ENCODE measurements around the gene FREY1.
A peak's percentile ranks its signal among the peaks of the same experiment; 100 is the strongest.

The FREY1 gene

DNA sequence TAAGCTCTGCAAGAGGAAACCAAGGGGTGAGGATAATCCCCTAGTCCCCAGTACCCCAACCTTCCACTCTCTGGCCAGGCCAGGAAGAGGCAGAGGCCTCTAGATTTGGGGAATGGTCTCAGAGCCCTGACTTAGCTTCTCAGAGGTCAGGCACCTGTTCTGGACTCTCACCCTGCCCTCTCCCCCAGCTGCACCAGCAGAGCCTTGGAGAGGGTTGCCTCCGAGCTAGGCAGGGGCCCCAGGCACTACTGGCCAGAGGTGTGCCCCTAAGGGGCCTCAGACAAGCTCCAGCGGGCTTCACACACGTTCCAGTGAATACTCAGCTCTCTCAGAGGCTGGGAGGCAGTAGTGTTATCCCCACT is 8.0 kb downstream of the FREY1 start:
- peak overlapping the region; percentile 61 for H3K4me3 Mint-ChIP-seq
- H3K27ac Mint-ChIP-seq: no peak overlapping the region
- no peak for DNase-seq
- H3K9me3 Mint-ChIP-seq: no peaks in the 10 kb centered on the region
- H3K36me3 Mint-ChIP-seq (ENCODE audit: low read depth): no peaks in the 10 kb centered on the region
- H3K4me1 Mint-ChIP-seq (ENCODE audit: low read depth): peaks cover 6% of the 10 kb centered on the region
- H3K27me3 Mint-ChIP-seq: peaks cover 52% of the 10 kb centered on the region

DNA sequence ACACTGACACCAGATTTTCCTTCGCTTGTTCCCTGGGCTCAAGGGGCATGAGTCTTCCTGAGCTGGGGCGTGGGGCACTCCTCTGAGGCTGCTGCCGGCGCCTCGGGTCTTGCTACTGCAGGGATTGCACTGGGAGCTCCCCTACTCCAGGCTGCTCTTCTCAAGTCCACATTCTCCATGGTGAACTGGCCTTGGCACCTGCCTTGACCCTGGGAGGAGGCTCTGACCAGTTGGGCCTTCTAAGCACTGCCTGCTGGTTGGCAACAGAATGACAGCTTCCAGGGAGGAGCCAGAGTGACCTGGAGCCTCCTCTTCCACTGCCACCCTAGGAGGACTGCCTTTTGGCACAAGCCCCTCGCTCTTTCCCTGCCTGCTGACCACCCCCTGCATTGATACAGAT is 9.5 kb downstream of the FREY1 start:
- Mint-ChIP-seq H3K27ac (no peak overlapping the region), H3K36me3 (ENCODE audit: low read depth) (no peaks in the 10 kb centered on the region), H3K4me3 (no peak overlapping the region), H3K27me3 (peaks cover 57% of the 10 kb centered on the region), H3K9me3 (no peaks in the 10 kb centered on the region), H3K4me1 (ENCODE audit: low read depth) (peaks cover 6% of the 10 kb centered on the region)
- no peak for DNase-seq

DNA sequence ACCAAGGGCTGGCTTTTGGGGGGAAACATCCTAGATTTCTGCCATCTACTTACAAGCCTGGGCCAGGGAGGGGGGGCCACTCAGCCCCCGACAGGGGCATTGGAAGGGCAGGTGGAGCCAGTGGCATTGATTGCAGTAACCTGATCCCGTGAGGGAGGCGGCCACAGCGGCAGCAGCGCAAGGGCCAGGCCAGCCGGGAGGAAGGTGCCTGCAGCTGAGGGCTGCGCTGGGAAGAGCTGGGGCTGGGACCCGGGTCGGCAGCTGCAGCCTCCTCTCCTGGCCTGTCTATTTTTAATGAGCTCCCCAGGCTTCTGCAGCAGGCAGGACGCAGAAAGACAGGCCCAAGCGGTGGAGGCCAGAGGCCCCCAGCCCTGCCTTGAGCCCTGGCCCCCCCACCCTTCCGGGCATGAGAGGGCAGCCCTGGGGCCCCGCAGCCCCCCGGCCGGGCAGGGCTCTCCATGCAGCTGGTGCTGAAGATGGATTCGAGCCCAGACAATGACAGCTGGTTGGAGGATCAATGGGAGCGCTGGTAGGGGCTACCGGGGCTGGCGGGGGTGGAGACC is 10.6 kb downstream of the FREY1 start:
- DNase-seq: no peak
- Mint-ChIP-seq H3K9me3 (no peaks in the 10 kb centered on the region), H3K4me3 (no peak overlapping the region), H3K27ac (no peak overlapping the region), H3K4me1 (ENCODE audit: low read depth) (peaks cover 6% of the 10 kb centered on the region), H3K36me3 (ENCODE audit: low read depth) (no peaks in the 10 kb centered on the region), H3K27me3 (peaks cover 57% of the 10 kb centered on the region)

DNA sequence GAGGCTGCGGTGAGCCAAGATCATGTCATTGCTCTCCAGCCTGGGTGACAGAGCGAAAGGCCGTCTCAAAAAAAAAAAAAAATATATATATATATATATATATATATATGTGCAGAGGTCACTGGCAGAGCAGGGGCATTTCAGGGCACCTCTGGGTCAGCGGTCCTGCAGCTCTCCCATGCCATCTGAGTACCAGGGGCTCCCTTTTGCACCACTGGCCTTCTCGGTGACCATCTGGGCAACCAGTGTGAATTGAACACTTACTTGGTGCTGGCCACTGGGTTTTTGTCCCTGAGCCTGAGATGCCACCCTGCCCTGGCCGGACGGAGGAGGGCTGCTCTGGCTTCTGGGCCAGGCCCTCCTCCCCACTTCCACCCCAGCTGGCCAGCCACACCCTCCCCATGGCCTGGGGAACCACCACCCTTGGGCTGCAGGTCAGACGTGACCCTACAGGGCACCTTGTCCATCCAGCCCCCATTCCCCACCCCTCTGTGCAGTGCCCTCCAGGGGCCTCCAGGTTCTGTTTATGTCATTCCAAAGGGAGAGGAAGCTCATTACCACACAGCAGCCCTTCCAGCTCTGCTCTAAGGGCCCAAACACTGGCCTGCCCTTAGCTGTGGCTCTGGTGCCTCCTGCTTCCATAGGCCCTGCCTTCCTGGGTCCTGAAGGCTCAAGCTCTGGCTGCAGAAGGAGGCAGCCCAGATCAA is 11.4 kb downstream of the FREY1 start:
- no peak for DNase-seq
- no peak overlapping the region for H3K4me3 Mint-ChIP-seq
- H3K36me3 Mint-ChIP-seq (ENCODE audit: low read depth): no peaks in the 10 kb centered on the region
- peaks cover 51% of the 10 kb centered on the region for H3K27me3 Mint-ChIP-seq
- H3K4me1 Mint-ChIP-seq (ENCODE audit: low read depth): peaks cover 6% of the 10 kb centered on the region
- H3K9me3 Mint-ChIP-seq: no peaks in the 10 kb centered on the region
- no peak overlapping the region for H3K27ac Mint-ChIP-seq

DNA sequence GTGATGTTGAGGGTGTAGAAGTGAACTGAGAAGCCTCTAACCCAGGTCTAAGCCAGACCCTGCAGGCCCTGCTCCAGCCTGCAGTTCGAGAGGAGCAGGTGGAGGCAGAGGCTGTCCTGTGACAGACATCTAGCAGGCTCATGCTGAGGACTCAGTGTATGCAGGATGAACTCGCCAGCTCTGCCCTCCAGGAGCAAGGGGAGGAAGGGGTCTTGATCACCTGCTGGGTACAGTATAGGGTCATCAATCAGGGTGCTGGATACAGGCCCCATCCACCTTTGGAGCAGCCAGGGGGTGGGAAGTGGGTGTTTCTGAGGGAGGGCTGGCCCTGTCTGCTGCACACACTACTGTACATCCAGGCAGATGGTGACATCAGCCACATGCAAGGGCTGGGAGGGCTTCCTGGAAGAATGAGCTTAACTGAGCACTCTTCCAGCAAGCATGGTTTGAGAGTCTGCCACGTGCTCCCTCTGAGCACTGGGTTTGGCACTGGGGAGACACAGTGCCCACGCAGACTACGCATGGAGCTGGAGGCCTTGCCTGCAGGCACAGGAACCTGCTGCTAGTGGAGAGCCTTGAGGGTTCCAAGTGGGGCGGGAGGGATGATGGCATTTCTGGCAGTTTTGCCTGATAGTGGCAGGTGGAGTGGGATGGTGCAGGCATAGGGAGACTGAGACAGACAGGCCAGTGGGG is 12.4 kb downstream of the FREY1 start:
- no peak for DNase-seq
- H3K27ac Mint-ChIP-seq: no peak overlapping the region
- H3K27me3 Mint-ChIP-seq: peaks cover 47% of the 10 kb centered on the region
- H3K4me1 Mint-ChIP-seq (ENCODE audit: low read depth): peaks cover 2% of the 10 kb centered on the region
- H3K9me3 Mint-ChIP-seq: no peaks in the 10 kb centered on the region
- H3K4me3 Mint-ChIP-seq: no peak overlapping the region
- H3K36me3 Mint-ChIP-seq (ENCODE audit: low read depth): no peaks in the 10 kb centered on the region

DNA sequence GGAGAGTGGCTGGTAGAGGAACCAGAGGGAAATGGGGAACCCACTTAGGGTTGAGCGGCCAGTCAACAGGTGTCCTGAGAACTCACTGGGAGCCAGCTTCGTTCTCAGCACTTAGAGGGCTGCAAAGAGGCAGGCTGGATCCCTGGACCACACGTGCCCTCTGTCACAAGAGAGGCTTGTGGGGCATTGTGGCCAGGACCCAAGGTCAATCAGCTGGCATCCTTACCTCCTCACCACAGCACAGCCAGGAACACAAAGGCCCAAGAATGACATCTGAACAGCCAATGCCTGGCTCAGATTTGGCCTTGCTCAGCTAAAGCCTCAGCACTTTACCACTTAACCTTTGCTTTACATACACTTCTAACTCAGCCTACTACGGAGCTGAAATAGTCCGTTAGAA is 14.2 kb downstream of the FREY1 start:
- no peak for DNase-seq
- Mint-ChIP-seq H3K4me3 (no peak overlapping the region), H3K27me3 (peaks cover 35% of the 10 kb centered on the region), H3K4me1 (ENCODE audit: low read depth) (no peaks in the 10 kb centered on the region), H3K36me3 (ENCODE audit: low read depth) (no peaks in the 10 kb centered on the region), H3K27ac (no peak overlapping the region), H3K9me3 (no peaks in the 10 kb centered on the region)

DNA sequence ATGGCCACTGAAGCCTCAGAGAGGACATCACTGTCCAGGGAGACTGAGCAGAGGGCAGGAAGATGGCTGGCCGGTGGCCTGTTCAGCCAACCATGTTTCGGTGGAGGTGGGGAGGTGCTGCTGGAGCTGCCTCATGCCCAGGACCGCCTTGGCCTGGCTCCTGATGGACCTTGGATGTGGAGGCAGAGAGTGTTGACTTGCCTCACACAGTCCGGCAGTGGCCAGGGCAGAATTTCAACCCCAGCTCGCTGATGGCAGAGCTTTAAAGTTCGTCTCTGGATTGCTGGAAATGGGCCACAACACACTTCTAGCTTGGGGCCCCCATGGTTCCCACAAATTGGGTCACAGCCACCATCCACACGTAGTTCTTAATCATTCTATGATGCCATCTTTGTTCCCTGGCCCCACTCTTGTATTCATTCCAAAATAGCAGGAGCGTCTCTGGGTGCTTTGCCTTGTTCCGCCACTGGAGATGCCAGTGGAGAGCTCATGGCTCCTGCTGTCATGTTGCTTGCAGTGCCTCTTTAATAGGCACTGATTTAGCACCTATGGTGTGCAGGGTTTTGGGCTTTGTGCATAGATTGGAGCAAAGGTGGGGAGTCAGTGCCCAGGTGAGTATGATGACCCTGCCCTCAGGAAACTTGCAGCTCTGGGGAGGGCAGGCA is 16.1 kb downstream of the FREY1 start:
- Mint-ChIP-seq H3K4me1 (ENCODE audit: low read depth) (no peaks in the 10 kb centered on the region), H3K27ac (no peak overlapping the region), H3K4me3 (no peak overlapping the region), H3K36me3 (ENCODE audit: low read depth) (no peaks in the 10 kb centered on the region), H3K9me3 (no peaks in the 10 kb centered on the region), H3K27me3 (peaks cover 21% of the 10 kb centered on the region)
- no peak for DNase-seq

DNA sequence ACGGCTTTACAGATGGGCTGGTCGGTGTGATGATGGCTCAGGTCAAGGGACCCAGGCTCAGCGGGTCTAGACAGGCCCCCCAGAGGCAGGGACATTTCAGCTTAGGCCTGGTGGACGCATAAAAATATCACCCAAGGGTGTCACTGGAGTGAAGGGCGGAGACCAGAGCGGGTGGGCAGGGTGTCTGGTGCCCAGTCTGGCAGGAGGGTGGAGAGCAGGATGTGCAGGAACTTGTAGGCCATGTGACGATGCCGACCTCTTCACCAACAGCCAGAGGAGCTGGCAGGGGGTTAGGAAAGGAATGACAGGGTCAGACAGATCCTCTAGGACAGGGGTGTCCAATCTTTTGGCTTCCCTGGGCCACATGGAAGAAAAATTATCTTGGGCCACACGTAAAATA is 17.1 kb downstream of the FREY1 start:
- H3K4me1 Mint-ChIP-seq (ENCODE audit: low read depth): peaks cover 4% of the 10 kb centered on the region
- no peak overlapping the region for H3K4me3 Mint-ChIP-seq
- H3K27ac Mint-ChIP-seq: no peak overlapping the region
- DNase-seq: no peak
- H3K27me3 Mint-ChIP-seq: peaks cover 13% of the 10 kb centered on the region
- no peaks in the 10 kb centered on the region for H3K36me3 Mint-ChIP-seq (ENCODE audit: low read depth)
- H3K9me3 Mint-ChIP-seq: no peaks in the 10 kb centered on the region

DNA sequence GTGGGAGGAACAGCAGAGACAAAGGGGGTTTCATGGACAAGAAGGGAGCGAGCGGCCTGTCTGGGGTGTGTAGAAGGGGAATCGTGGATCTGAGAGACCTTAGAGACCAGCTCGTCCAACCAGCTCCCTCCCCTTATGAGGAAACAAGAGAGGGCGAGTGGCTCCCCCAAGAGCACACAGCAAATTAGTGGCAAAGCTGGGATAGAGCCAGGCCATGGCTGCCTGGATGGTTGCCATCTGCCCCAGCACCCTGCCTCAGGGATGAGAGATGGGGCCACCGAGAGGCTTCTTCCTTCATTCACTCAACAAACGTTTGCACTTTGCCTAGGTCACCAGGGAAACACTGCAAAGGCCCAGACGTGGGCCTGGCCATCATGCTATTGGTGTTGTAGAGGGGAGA is 17.5 kb downstream of the FREY1 start:
- no peak overlapping the region for H3K27ac Mint-ChIP-seq
- no peaks in the 10 kb centered on the region for H3K36me3 Mint-ChIP-seq (ENCODE audit: low read depth)
- H3K4me3 Mint-ChIP-seq: no peak overlapping the region
- no peaks in the 10 kb centered on the region for H3K9me3 Mint-ChIP-seq
- peaks cover 9% of the 10 kb centered on the region for H3K27me3 Mint-ChIP-seq
- DNase-seq: no peak
- H3K4me1 Mint-ChIP-seq (ENCODE audit: low read depth): peaks cover 8% of the 10 kb centered on the region

DNA sequence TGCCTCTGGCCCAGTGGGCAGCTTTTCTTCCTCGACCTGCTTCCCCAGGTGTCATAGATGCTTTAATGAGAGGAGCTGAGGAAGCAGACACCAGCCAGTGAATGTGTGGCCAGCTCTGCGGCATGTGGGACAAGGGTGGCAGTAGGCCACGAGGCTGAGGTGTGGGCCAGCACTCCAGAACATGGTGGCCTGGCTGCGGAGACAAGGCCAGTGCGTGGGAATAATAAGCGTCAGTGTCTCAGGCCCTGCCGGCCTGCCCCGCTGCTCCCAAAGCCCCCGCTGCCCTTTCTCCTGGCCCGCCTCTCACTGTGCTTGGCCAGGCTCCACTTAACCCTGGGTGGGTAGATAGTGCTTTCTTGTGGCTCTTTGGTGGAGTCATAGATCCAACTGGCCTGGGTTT is 19.5 kb downstream of the FREY1 start:
- Mint-ChIP-seq H3K27ac (no peak overlapping the region), H3K9me3 (no peaks in the 10 kb centered on the region), H3K27me3 (no peaks in the 10 kb centered on the region), H3K36me3 (ENCODE audit: low read depth) (no peaks in the 10 kb centered on the region), H3K4me3 (no peak overlapping the region), H3K4me1 (ENCODE audit: low read depth) (peaks cover 9% of the 10 kb centered on the region)
- DNase-seq: no peak

DNA sequence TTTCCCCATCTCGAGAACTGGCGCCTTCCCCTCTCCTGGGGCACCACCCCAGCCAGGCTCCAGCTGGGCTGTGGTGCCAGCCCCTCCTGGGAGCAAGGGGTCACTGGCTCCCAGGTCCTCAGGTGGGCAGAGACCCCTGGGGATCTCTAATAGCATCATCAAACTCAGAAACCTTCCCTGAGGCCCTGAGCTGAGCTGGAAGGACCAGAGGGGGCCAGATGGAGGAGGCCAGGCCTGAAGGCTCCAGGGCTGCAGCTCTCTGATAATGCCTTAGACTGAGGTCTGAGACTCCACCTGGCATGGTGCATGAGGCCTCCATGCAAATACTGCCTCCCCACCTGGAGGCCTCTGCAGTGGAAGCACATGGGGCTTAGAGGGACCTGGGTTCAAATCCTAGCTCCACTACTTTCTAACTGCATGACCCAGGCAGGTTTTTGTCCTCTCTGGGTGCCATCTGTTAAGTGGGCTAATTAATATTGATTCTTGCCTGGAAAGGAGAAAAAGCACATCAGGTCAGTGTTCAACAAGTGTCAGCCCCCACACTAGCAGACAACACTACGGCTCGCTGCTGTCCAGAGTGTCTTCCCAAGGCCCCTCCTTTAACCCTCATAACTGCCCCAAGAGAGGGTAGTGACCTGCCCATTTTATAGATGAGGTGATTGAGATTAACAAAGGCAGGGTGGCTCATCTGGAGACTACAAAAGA is 20.1 kb downstream of the FREY1 start:
- Mint-ChIP-seq H3K36me3 (ENCODE audit: low read depth) (peaks cover 5% of the 10 kb centered on the region), H3K4me3 (no peak overlapping the region), H3K27me3 (no peaks in the 10 kb centered on the region), H3K4me1 (ENCODE audit: low read depth) (peaks cover 9% of the 10 kb centered on the region), H3K27ac (no peak overlapping the region), H3K9me3 (no peaks in the 10 kb centered on the region)
- no peak for DNase-seq

DNA sequence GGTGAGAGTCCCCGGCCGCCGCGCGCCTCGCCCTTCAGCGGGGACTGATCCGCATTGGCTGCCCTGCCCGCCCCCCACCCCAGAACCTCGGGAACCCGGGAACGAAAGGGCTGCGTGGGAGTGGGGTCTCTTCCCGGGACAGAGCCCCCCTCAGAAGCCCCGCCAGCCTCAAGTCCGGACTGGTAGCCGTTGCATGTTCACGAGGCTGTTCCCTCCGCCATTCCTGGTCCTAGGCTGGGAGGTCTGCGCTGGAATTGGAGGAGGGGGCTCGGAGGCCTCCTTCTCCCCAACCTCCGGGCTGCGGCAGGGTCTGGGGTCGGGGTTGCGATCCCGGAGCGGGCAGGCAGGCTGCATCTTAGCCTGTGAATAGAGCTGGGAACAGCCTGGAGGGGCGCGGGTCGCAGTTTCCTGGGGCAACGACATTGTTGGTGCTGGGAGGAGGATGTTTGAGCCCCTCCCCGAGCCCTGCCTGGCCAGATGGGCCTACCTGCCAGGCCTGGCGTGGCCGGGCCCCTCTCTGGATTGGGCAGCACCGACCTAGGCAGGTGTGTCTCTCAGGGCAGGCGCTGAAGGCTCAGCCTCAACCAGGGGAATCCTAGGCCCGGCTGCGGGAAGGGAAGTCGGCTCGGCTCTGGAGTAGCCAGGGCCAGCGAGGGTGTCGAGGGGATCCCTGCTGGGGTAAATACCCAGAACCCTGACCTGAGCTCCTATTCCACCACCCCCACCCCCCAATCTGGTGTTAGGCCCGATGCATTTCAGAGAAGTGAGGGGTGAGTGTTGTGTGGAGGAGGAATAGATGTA is 20.9 kb downstream of the FREY1 start:
- Mint-ChIP-seq H3K27me3 (no peaks in the 10 kb centered on the region), H3K36me3 (ENCODE audit: low read depth) (peaks cover 14% of the 10 kb centered on the region), H3K9me3 (no peaks in the 10 kb centered on the region), H3K4me1 (ENCODE audit: low read depth) (peaks cover 9% of the 10 kb centered on the region), H3K4me3 (peak overlapping the region; percentile 35), H3K27ac (no peak overlapping the region)
- no peak for DNase-seq

DNA sequence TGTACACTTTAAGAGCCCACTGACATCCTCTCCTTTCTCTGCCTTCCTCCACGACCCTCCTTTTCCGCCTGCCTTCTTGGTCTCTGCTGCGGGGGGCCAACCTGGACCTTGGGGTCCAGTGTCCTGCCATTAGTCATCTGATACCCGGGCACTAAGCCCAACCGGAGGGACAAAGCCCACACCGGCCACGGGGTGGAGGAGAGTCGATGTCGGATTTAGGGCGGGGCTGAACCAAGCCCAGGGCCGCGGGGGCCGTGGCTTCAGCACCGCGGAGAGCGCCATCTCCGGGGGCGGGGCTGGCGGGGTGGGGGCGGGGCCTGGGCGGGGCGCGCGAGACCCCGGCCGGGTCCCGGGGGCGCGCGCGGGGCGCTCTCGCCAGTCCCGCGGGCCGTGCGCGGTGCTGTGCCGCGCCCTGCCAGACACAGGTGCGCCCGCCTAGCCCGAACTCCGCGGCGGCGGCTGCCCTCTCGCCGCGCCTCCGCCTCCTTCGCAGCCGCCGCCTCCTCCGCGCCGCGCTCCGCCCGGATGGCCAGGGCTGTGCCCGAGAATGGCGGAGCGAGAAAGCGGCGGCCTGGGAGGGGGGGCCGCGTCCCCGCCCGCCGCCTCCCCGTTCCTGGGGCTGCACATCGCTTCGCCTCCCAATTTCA is 21.7 kb downstream of the FREY1 start, which contains the start of gene MAPK8IP1:
Gene MAPK8IP1, plus strand, starts transcription at position 378 of the 647 bp plus-strand sequence. Its CDS starts 170 bp downstream, at position 548.
- Mint-ChIP-seq H3K4me1 (ENCODE audit: low read depth) (peaks cover 9% of the 10 kb centered on the region), H3K36me3 (ENCODE audit: low read depth) (peaks cover 21% of the 10 kb centered on the region), H3K27ac (no peak within 1 kb of the TSS), H3K9me3 (no peaks in the 10 kb centered on the region), H3K4me3 (peak within 1 kb of the TSS; percentile 72), H3K27me3 (no peaks in the 10 kb centered on the region)
- DNase-seq: peak; percentile 76

All from activated T-cell treated with anti-CD3 and anti-CD28 coated beads, Interleukin-2, amount 50 U/mL, for 24 hours (primary cell).